SJCRH30 (cell line): ENCODE data around the gene TOGARAM2. TPM values are rescaled to one million over a fixed set of nuclear protein-coding genes. Genes with fewer than 3 reads are reported as not detected.

Experiments
- DNase-seq, 2 experiments: peaks; one replicate each; pipeline ENCODE4 v3.0.0-alpha.2; 2015 to 2020
- H3K27ac ChIP-seq: fragments of 250-450 bp; sonication (Bioruptor Pico); 2 replicates; pipeline ENCODE4 v1.5.1; 2020; ENCODE audit warnings: mild to moderate bottlenecking, moderate library complexity
- H3K27me3 ChIP-seq: fragments of 250-450 bp; sonication (Bioruptor Pico); 2 replicates; pipeline ENCODE4 v1.5.1; 2020; ENCODE audit warnings: mild to moderate bottlenecking, moderate library complexity
- H3K36me3 ChIP-seq: fragments of 250-450 bp; sonication (Bioruptor Pico); 2 replicates; pipeline ENCODE4 v1.5.1; 2020; ENCODE audit warnings: mild to moderate bottlenecking, moderate library complexity
- H3K4me1 ChIP-seq: fragments of 250-450 bp; sonication (Bioruptor Pico); 2 replicates; pipeline ENCODE4 v1.5.1; 2020; ENCODE audit warnings: mild to moderate bottlenecking, moderate library complexity
- H3K4me3 ChIP-seq: fragments of 250-450 bp; sonication (Bioruptor Pico); 2 replicates; pipeline ENCODE4 v1.5.1; 2020; ENCODE audit warnings: mild to moderate bottlenecking, moderate library complexity
- H3K9me3 ChIP-seq: fragments of 250-450 bp; sonication (Bioruptor Pico); replicated peaks from 2 replicates; pipeline ENCODE4 v1.5.1; 2020; ENCODE audit warnings: mild to moderate bottlenecking, moderate library complexity
- total RNA-seq: library from RNA; depleted of rRNA; stranded (reverse); fragments of >200 nt; shearing (Covaris generic); gene quantifications from 2 replicates; pipeline ENCODE4 v1.2.3, GENCODE V29; 2014; rRNA removed

The TOGARAM2 gene
- 0.41 and 0.73 TPM in 2 replicates for total RNA-seq

GRCh38 chr2:28981016-28981441 is at the start of gene TOGARAM2:
TOGARAM2 (plus strand) TSS chr2:28981298; CDS start chr2:28994835, 13,537 bp downstream.
- Histone ChIP-seq H3K4me3 (no peak within 1 kb of the TSS), H3K36me3 (no peaks in the 10 kb centered on the region), H3K9me3 (no peaks in the 10 kb centered on the region), H3K27ac (no peak within 1 kb of the TSS), H3K4me1 (peaks cover 11% of the 10 kb centered on the region), H3K27me3 (no peaks in the 10 kb centered on the region)
- no peak for DNase-seq

- Histone ChIP-seq H3K4me3 (no peak overlapping the region), H3K27ac (no peak overlapping the region), H3K9me3 (no peaks in the 10 kb centered on the region), H3K4me1 (no peaks in the 10 kb centered on the region), H3K27me3 (no peaks in the 10 kb centered on the region), H3K36me3 (peaks cover 91% of the 10 kb centered on the region)
- DNase-seq = no peak
These were observed 46.3 kb upstream of the TOGARAM2 start for GRCh38 chr2:28934769-28935168.

GRCh38 chr2:28941008-28941407 is 40.1 kb upstream of the TOGARAM2 start:
- DNase-seq = no peak
- no peak overlapping the region for H3K4me3 ChIP-seq
- no peaks in the 10 kb centered on the region for H3K27me3 ChIP-seq
- H3K36me3 ChIP-seq = peaks cover 90% of the 10 kb centered on the region
- H3K27ac ChIP-seq = no peak overlapping the region
- H3K9me3 ChIP-seq = no peaks in the 10 kb centered on the region
- H3K4me1 ChIP-seq = no peaks in the 10 kb centered on the region

- H3K9me3 ChIP-seq = peaks cover 6% of the 10 kb centered on the region
- no peak overlapping the region for H3K4me3 ChIP-seq
- no peak overlapping the region for H3K27ac ChIP-seq
- peaks cover 93% of the 10 kb centered on the region for H3K36me3 ChIP-seq
- no peaks in the 10 kb centered on the region for H3K4me1 ChIP-seq
- H3K27me3 ChIP-seq = no peaks in the 10 kb centered on the region
- no peak for DNase-seq
These were observed 36.4 kb upstream of the TOGARAM2 start for GRCh38 chr2:28944535-28945248.

- Histone ChIP-seq H3K36me3 (peaks cover 65% of the 10 kb centered on the region), H3K27me3 (no peaks in the 10 kb centered on the region), H3K9me3 (peaks cover 6% of the 10 kb centered on the region), H3K4me3 (no peak overlapping the region), H3K27ac (no peak overlapping the region), H3K4me1 (no peaks in the 10 kb centered on the region)
- no peak for DNase-seq
These were observed 32.9 kb upstream of the TOGARAM2 start for GRCh38 chr2:28948160-28948559.

GRCh38 chr2:28949190-28949589 is 31.9 kb upstream of the TOGARAM2 start:
- Histone ChIP-seq H3K4me1 (no peaks in the 10 kb centered on the region), H3K9me3 (peaks cover 6% of the 10 kb centered on the region), H3K36me3 (peaks cover 54% of the 10 kb centered on the region), H3K27ac (no peak overlapping the region), H3K27me3 (no peaks in the 10 kb centered on the region), H3K4me3 (no peak overlapping the region)
- no peak for DNase-seq

GRCh38 chr2:28949617-28950305 is 31.3 kb upstream of the TOGARAM2 start:
- DNase-seq = no peak
- Histone ChIP-seq H3K27ac (no peak overlapping the region), H3K4me1 (no peaks in the 10 kb centered on the region), H3K27me3 (no peaks in the 10 kb centered on the region), H3K4me3 (no peak overlapping the region), H3K9me3 (peaks cover 6% of the 10 kb centered on the region), H3K36me3 (peaks cover 49% of the 10 kb centered on the region)

GRCh38 chr2:28950941-28951630 is 30.0 kb upstream of the TOGARAM2 start:
- H3K36me3 ChIP-seq = peaks cover 35% of the 10 kb centered on the region
- H3K27me3 ChIP-seq = no peaks in the 10 kb centered on the region
- H3K4me3 ChIP-seq = no peak overlapping the region
- DNase-seq = no peak
- H3K4me1 ChIP-seq = no peaks in the 10 kb centered on the region
- H3K9me3 ChIP-seq = peaks cover 6% of the 10 kb centered on the region
- H3K27ac ChIP-seq = no peak overlapping the region

- Histone ChIP-seq H3K4me3 (no peak overlapping the region), H3K36me3 (peaks cover 24% of the 10 kb centered on the region), H3K9me3 (peaks cover 6% of the 10 kb centered on the region), H3K27ac (no peak overlapping the region), H3K27me3 (no peaks in the 10 kb centered on the region), H3K4me1 (no peaks in the 10 kb centered on the region)
- no peak for DNase-seq
These were observed 28.9 kb upstream of the TOGARAM2 start for GRCh38 chr2:28951910-28952835.

GRCh38 chr2:28952836-28953211 is 28.3 kb upstream of the TOGARAM2 start:
- H3K9me3 ChIP-seq = peaks cover 6% of the 10 kb centered on the region
- no peaks in the 10 kb centered on the region for H3K4me1 ChIP-seq
- no peak overlapping the region for H3K27ac ChIP-seq
- H3K4me3 ChIP-seq = no peak overlapping the region
- no peaks in the 10 kb centered on the region for H3K27me3 ChIP-seq
- peaks cover 18% of the 10 kb centered on the region for H3K36me3 ChIP-seq
- DNase-seq = peak in 1 of 2 experiments; percentile 31

GRCh38 chr2:28955467-28955866 is 25.6 kb upstream of the TOGARAM2 start:
- Histone ChIP-seq H3K27ac (no peak overlapping the region), H3K4me3 (no peak overlapping the region), H3K4me1 (no peaks in the 10 kb centered on the region), H3K36me3 (no peaks in the 10 kb centered on the region), H3K9me3 (no peaks in the 10 kb centered on the region), H3K27me3 (no peaks in the 10 kb centered on the region)
- no peak for DNase-seq

GRCh38 chr2:28956415-28956826 is 24.7 kb upstream of the TOGARAM2 start:
- Histone ChIP-seq H3K4me1 (no peaks in the 10 kb centered on the region), H3K27me3 (no peaks in the 10 kb centered on the region), H3K27ac (no peak overlapping the region), H3K36me3 (no peaks in the 10 kb centered on the region), H3K9me3 (no peaks in the 10 kb centered on the region), H3K4me3 (no peak overlapping the region)
- no peak for DNase-seq

- Histone ChIP-seq H3K36me3 (no peaks in the 10 kb centered on the region), H3K4me1 (no peaks in the 10 kb centered on the region), H3K9me3 (no peaks in the 10 kb centered on the region), H3K27ac (no peak overlapping the region), H3K4me3 (no peak overlapping the region), H3K27me3 (no peaks in the 10 kb centered on the region)
- DNase-seq = peak; percentile 43
These were observed 24.2 kb upstream of the TOGARAM2 start for GRCh38 chr2:28956890-28957289.

- Histone ChIP-seq H3K9me3 (no peaks in the 10 kb centered on the region), H3K4me1 (no peaks in the 10 kb centered on the region), H3K4me3 (no peak overlapping the region), H3K36me3 (no peaks in the 10 kb centered on the region), H3K27me3 (no peaks in the 10 kb centered on the region), H3K27ac (no peak overlapping the region)
- DNase-seq = peak; percentile 89 to 95
These were observed 22.4 kb upstream of the TOGARAM2 start for GRCh38 chr2:28958689-28959088.
